NK-92 treated with Interleukin-12 subunit alpha and Interleukin-12 subunit beta, amount 100 ng/mL, for 24 hours (cell line): ENCODE measurements around the gene RWDD4.
A peak's percentile ranks its signal among the peaks of the same experiment; 100 is the strongest.

Source experiments
- DNase-seq: peaks from one replicate; lab custom pipeline; 2025; lab: John Stamatoyannopoulos, UW

RWDD4 gene

DNA sequence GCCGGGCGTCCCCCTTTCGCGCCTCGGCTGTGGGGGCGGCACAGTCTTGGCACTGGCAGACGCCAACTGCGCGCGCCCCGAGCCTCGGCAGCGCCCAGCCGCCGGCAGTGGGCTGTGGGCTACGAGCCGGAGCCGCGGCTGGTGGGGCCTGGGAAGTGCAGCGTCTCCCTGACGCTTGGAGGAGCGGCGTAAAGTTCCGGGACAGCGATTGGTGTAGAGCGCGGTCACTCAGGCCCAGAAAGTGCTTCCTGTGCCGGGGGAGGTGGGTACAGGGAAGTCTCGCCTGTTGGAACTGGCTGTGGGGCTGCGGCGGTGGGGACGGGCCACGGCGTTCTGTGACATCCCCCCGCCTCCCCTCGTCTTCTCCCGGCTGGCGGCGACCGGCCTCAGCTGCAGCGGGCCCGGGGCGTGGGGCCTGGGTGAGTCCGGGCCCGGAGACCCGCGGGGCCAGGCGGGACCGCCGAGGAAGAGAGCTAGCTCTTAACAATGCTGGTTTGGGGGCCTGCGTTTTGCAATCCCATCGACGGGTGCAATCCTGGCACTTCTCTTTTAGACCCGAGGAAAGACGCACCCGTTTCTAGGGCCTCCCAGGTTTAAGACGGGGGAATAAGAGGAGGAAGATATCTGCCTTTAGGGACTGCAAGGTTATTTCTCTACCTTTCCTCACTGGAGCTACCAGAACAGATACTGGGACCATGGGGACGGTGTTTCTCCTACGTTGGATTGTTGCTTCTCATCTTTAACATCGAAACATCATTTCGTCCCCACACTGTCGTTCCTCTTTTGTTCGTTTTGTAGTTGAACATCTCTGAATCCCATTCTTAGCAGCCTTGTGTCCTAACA, at the start of gene RWDD4, which contains the start of gene TRAPPC11:
RWDD4 (minus strand) TSS at position 157 of the 843 bp plus-strand sequence. CDS start 233 bp downstream, outside the sequence.
TRAPPC11 (plus strand) TSS at position 265 of the 843 bp plus-strand sequence. CDS start 4,575 bp downstream, outside the sequence.
- DNase-seq = peak; percentile 85

DNA sequence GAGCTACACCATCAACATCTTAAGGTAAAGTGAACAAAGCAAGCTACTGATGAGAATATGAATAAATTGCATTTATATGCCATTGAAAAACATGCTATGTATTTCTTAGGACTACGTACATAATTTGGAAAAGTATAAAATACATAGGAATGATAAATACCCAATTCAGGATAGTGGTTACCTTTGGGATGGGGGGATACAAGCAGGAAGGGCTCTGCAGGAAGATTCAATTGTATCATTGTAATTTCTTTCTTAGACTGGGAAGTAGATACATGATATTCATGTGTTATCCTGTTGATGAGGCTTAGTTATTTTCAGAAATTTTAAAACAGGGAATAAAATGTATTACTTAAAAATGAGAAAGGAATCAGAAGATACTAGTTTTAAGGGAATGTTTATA, 43.5 kb upstream of the RWDD4 start:
- no peak for DNase-seq

DNA sequence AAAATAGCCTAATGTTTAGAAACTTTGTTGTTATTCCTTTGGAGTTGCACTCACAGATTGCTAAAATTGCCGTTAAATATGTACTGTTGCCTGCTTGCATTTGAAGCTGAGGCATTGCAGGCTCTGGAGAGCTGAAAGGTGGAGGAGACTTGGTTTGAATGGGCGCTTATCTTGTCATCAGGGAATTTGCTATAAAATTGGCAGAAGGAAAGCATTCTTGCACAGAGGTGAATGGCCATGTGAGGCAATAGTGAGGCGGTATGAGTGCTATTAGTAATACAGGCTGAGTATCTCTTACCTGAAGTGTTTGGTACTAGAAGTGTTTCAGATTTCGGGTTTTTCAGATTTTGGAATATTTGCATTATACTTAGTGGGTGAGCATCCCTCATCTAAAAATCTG, 41.4 kb upstream of the RWDD4 start:
- no peak for DNase-seq

DNA sequence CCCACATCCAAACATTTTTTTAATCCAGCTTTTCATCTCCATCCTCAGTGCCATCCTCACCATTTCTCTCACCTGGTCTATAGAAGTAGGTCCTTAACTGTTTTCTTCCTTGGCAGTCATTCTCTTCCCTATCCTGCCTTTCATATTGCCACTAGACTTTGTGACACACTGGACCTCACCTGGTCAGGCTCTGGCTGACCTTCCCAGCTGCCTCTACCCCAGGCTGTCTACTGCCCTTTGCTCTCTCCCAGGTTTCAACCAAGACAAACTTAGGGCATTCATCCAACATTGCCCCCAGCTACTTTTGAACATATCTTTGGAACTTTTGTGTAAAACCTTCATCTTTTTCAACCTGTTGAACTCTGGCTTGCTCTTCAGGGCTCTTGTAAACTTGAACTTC, 39.9 kb upstream of the RWDD4 start:
- no peak for DNase-seq

DNA sequence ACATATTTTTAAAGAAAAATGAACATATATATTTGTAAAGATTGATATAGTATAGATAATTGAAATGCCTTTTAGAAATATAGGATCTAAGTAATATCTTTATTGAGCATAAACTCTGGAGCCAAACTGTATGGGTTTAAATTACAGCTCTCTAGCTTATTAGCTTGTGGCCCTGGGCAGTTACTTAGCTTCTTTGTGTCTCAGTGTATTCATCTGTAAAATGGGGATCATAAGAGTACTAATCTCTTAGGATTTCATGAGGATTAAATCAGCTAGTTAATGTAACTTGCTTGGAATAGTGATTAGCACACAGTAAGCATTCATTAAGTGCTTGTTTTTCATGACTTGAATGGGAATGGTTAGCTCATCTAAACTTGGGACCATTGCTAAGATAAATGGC, 32.9 kb upstream of the RWDD4 start:
- DNase-seq = no peak

DNA sequence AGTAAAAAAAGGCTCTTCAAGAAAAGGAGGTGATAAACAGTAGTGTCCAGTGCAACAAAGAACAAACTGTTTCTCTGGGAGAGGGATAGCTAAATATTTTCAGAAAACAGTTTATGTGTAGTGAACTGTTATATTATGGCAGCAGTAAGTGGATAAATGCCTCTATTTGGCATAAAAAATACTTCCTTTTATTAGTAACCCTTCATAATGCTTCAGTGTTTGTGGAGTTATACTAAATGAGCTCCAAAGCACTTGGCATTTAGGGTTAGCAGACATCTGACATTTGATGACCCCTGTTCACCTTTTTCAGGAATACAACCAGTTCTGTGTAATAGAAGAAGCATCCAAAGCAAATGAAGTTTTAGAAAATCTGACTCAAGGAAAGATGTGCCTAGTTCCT, 32.0 kb upstream of the RWDD4 start:
- no peak for DNase-seq

DNA sequence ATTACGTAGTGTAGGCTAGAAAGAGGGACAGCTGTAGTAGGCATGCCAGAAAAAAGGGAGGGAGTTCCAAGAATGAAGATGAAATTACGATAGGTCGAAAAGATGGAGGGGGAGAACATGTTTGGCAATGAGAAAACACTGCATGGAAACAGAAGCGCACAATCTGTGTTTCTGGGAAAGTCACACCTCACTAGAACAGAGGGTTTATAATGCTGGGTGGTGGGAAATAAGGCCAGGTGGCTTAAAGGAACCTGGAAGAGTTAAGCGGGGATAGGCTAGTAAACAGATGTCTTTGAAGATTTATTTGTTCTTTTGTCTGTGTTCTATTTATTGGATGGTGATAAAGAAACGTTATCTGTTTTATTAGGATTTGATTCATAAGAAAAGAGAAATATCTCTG, 29.2 kb upstream of the RWDD4 start:
- no peak for DNase-seq

DNA sequence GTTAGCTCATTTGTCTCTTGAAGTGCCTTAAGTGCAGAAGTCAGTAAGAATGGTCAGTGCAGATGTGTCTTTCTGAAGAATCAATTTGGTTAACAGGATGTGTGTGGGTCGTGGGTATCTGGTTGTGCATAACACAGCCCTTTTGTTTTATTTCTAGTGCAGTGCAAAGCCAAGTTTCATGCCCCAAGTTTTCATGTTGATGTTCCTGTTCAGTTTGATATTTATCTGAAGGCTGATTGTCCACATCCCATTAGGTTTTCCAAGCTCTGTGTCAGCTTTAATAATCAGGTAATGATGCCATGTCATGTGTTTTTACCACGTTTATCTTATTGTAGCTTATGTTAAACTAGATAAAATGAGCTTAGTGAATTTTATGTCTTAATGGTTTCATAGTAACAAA, 27.5 kb upstream of the RWDD4 start:
- no peak for DNase-seq

DNA sequence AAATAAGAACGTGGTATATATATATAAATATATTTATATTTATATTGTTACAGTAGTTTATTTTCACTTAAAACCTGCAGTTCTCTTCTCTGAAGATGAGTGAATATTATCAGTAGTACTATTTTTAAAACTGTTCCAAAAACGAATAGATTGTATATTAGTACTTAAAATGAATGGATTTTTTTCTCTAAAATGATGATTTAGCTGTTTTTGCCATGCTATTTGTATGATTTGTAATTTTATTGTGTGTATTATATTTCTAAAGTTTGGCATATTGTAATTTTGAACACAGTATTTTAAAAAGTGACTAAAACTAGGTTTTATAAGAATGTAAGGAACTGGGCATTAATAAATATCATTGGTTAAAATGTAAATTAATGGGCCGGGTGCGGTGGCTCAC, 22.1 kb upstream of the RWDD4 start:
- no peak for DNase-seq

DNA sequence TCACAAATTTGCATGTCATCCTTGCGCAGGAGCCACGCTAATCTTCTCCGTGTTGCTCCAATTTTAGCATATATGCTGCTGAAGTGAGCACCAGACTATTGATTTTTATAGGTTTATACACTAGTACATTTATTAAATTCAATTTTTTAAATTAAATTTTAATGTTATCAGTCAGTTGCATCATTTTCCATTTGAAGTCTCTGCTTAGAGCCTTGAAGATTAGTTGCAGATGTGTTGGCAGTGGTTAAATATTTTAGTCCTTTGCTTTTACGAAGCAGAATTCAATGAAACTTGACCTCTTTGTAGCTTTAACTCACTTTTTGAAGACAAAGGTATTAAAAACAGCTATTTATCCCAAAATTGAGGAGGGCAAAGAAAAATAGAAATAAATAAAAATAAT, 16.6 kb upstream of the RWDD4 start:
- DNase-seq = no peak

DNA sequence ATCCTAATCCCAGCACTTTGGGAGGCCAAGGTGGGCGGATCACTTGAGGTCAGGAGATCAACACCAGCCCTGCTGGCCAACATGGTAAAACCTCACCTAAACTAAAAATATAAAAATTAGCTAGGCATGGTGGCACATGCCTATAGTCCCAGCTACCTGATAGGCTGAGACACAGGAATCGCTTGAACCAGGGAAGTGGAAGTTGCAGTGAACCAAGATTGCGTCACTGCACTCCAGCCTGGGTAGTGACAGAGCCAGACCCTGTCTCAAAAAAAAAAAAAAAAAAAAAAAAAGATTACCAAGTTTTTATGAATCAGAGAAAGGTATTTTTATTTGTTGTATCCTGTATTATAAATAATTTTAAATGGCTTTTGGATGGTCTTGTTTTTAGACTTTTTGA, 15.2 kb upstream of the RWDD4 start:
- DNase-seq = no peak

DNA sequence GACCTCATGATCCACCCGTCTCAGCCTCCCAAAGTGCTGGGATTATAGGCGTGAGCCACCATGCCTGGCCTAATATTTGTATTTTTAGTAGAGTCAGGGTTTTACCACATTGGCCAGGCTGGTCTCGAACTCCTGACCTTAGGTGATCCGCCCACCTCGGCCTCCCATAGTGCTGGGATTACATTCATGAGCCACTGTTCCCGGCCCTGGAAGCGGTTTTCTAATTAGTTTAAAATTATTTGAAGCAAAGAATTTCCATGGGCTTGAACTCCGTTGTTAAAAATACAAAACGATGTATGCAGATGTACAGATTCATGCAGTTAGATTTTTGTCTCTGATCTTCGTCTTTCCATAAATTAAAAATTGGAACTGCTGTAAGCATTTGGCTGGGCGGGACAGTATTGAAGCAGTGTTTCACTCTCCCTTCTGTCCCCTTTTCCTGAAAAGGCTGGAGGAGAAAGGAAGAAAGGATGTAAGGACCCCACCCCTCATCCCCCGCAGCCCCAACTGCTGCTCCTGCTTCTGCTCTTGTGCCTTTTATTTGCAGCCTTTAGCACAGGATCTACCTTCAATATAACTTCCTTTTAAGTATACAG, 12.1 kb upstream of the RWDD4 start:
- DNase-seq = no peak

DNA sequence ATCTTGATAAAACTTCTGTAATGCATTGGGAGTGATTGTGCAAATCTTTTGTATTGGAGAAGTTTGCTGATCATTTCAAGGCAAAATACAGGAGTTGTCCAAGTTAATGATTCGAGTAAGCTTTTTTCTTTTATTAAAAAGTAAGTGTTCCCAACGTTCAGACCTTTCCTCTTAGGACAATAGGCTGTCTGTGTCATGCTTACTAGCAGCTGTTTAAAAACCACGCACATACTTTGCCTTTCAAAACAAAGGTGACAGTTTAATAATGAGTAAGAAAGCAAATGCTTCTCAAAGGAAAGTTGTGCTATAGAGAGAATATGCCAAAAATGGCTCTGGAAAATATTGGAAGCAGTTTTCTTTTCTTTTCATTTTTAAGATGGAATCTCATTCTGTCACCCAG, 11.3 kb upstream of the RWDD4 start:
- no peak for DNase-seq

DNA sequence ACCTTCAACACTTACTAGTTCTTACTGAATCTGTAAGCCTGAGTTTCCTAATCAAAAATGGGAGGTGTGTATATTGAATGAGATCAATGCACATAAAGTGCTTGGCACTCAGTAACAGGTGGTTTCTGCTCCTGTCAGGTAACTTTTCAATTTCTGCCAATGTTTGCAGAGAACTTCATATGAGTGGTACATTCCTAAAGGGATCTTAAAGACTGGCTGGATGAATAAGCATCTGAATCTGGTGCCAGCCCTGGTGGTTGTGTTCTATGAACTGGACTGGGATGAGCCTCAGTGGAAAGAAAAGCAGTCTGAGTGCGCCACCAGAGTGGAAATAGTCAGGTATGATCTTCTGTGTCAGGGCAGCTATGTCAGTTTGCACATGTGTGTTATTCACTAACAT, 7.1 kb upstream of the RWDD4 start:
- DNase-seq = no peak

DNA sequence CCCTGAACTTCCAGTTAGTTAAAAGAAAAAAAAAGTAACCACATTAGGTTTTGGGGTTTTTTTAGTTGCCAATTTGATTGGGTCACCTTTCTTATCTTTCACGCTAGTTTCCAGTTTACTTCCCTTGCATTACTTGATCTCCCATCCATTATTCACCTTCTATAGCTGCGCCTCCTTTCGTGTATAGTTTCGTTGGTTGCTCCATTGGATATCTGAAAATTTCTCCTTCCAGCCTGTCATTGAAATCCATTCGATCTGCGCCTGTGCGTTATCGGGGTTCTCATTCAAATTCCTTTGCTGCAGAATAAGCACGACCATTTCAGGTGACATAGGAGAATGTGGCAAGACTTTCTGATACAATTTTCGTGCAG, 872 bp upstream of the RWDD4 start:
- DNase-seq = no peak

DNA sequence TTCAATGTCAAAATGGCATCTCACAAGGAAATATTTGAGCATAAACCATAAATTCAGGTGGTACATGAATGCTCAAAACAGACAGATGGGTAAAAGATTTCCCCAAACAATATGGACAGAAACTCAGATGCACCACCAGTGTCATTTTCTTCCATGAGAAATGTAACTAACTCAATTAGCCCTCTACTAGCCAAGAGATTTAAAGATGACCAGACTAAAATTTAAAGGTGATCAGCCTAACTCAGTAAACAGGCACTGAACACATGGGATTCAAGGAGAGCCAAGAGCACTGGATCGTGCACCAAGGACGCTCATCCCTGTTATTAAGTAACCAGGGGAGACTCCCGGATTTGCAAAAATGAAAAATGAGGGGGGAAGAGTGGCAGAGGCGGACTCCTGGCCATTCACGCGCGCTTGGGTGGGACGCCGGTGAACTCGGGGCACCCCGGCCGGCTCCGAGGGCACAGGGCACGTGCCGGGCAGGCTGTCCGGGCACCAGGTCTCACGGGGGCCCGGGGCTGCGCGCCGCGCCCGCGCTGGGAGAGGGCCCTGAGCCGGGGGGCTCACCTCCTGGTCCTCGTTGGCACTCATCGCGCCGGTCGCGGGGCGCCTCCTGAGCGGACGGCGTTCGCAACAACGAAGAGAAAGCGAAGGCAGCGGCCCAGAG, 490 bp downstream of the RWDD4 start:
- no peak for DNase-seq

DNA sequence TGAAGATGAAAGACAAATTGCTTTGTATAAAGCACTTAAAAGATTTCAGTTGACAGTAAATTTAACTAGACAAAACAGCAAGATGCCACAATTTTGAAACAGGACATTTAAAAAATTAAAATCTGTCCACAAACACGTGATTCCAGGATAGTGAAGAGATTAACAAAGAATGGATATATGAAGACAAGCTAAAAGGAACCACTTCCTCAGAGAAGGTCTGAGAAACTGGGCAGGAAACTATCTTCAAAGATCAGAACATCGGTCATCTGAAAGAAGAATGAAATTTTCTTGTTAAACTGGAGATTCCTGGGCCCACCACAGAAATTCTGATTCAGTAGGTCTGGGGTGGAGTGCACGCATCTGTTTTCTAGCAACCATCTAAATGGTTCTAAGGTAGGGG, 1.4 kb downstream of the RWDD4 start:
- DNase-seq = no peak

DNA sequence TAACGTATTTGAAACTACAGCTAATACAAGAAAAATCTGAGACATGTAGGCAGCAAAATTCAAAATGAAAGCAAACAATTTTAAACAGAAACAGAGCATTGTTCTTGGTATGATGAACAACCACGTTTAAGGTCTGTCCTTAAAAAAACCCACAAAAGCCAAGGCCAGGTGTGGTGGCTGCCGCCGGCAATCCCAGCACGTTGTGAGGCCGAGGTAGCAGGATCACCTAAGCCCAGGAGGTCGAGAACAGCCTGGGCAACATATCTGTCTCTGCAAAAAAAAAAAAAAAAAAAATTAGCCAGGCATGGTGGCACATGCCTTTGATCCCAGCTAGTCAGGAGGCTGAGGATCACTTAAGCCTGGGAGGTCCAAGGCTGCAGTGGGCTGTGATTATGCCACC, 13.7 kb downstream of the RWDD4 start:
- no peak for DNase-seq

DNA sequence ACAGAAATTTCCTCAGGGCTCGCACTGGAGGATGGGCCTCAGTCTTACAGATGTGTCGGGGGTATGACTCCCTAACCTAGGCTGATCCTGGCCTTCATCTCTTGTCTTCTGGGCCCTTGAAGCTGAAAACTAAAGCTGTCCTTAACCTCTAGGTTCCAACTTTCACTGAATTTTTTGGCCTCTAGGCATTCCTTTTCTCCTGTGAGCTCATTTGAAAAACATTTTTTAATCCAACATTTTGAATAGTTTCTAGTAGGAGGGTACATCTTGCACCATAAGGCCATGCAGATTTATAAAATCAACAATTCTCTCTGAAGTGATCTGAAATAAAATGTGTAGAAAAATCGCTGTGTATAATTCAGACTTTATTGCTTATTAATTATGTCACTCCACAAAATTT, 19.7 kb downstream of the RWDD4 start:
- no peak for DNase-seq

DNA sequence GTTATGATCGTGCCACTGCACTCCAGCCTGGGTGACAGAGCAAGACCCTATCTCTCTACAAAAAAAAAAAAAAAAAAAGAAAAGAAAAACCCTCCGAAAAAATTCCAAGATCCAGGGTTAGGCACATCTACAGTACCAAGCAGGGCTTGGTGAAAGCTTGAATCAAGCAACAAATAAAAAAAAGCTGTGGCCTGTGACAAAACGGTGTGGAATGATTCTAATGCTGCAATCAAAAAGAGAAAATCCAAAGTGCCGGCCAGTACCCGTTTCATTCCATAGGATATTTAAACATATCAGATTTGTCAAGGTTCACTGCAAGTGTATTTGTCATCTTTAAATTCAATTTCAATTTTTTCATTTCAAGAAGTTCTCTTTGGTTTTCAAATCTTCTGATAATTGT, 20.5 kb downstream of the RWDD4 start:
- no peak for DNase-seq

DNA sequence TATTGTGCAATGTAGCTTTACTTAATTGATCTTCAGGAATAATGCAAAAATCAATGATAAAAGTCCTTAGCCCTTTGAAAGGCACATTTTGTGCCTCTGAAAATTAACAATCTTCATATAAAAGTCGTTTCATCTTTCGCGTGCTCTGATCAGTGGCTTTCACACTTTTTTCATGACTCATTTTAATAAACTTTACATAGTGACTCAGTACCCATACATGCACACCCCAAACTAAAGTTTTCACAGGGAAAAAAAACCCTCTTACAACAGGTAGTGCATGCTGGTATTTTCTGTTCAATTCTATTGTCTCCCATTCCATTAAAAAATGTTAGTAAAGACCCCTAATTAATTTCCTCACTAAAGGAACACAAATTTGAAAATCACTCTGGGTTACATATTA, 21.5 kb downstream of the RWDD4 start:
- no peak for DNase-seq

DNA sequence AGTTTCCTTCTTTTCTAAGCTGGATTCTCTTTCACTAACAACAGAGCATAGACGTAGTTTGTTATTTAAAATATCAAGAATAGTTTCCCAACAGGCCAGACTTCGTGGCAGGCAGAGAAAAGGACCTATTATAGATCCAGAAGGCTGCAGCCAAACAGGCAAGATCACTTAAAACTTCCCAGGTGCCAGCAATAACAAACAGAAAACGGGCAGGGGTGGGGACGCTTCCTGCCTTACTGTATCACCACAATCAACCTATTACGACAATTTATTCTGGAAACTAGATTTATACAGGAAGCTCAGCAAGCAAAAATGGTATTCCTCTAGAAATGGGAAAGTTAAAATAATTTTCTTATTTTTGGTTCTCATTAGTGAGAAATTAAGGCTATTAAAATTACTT, 22.1 kb downstream of the RWDD4 start:
- DNase-seq = no peak

DNA sequence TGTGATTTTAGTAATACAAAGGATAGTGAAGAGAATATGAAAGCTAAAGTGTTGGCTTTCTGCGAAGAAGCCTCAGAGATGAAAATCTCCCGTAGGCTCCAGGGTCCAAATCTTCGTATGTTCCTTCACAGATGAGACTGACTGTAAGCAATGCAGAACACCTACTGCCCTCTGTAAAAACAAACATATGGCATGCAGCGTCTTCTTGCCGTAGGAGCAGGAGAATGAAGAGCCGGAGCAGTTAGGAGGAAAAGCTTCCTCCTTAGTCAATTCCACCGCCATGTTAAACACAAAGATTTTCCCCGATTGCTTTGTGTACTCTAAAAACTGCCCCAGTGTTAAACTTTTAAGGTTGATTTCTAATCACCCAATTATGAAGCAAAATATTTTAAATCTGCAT, 22.5 kb downstream of the RWDD4 start:
- no peak for DNase-seq
